Measurements from ENCODE around the gene ZNF346. TPM values are rescaled to one million over a fixed set of nuclear protein-coding genes. Genes with fewer than 3 reads are reported as not detected.
"Not testable (repeated sequence)": the region's sequence is repeated elsewhere in the genome, so short reads cannot be mapped to it uniquely, and the experiment has no call there.

Gene ZNF346
- total and polyA plus RNA-seq, 3 experiments from 2014 or later: 16.8 to 22.0 (median 19.5) TPM

DNA sequence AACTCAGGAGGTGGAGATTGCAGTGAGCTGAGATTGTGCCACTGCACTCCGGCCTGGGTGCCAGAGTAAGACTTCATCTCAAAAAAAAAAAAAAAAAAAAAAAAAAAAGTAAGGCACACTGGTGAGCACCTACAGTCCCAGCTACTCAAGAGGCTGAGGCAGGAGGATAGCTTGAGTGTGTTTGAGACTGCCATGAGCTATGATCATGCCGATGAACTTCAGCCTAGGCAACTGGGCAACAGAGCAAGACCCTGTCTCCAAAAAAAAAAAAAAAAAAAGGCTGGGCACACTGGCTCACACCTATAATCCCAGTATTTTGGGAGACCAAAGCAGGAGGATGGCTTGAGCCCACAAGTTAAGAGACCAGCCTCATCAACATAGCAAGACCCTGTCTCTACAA lies 36.2 kb upstream of the ZNF346 start:
- H3K4me3 ChIP-seq (ENCODE audit: low read length): no peak overlapping the region
- DNase-seq: no peak
- POLR2A ChIA-PET: interaction anchor here (0.6 kb wide), 1 partner anchor 46 kb away, joined by 5 read pairs; no protein-coding TSS in a partner anchor
- H3K36me3 ChIP-seq (ENCODE audit: insufficient read depth, low read length): peaks cover 5% of the 10 kb centered on the region
- no peak overlapping the region for H3K27ac ChIP-seq (ENCODE audit: low read depth, low read length)
- no peaks in the 10 kb centered on the region for H3K27me3 Mint-ChIP-seq
- H3K4me3 Mint-ChIP-seq: peak overlapping the region in 1 of 7 donors; percentile 34
- no peaks in the 10 kb centered on the region for H3K9me3 Mint-ChIP-seq
- H3K4me1 Mint-ChIP-seq: peaks cover 31 to 52% (median 41%) of the 10 kb centered on the region in 3 donors
- H3K4me1 ChIP-seq (ENCODE audit: insufficient read depth, low read length): peaks cover 17% of the 10 kb centered on the region
- H3K27ac Mint-ChIP-seq: peak overlapping the region in 4 of 8 donors; percentile 70 to 87 (median 80)
- CTCF ChIA-PET: interaction anchor here (1.2 to 1.6 kb wide), 4 partner anchors 11 to 85 kb away, joined by 3 to 7 read pairs (median 4); no protein-coding TSS in a partner anchor
- no peaks in the 10 kb centered on the region for H3K27me3 ChIP-seq (ENCODE audit: insufficient read depth, low read length, poor library complexity, severe bottlenecking)
- no peaks in the 10 kb centered on the region for H3K9me3 ChIP-seq (ENCODE audit: low read length)
- H3K36me3 Mint-ChIP-seq: peaks cover 0 to 18% (median 5%) of the 10 kb centered on the region in 3 donors

DNA sequence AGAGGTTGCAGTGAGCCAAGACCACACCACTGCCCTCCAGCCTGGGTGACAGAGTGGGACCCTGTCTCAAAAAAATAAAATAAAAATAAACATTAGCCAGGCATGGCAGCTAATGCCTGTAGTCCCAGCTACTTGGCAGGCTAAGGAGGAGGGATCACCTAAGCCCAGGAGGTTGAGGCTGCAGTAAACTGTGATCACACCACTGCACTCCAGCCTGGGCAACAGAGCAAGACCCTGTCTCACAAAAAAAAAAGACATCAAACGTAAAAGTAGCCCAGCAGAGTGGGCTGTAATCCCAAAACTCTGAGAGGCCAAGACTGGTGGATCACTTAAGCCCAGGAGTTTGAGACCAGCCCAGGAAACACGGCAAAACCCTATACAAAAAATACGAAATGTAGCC lies 34.9 kb upstream of the ZNF346 start:
- H3K4me3 Mint-ChIP-seq: no peak overlapping the region
- ChIA-PET CTCF (no interaction called here), POLR2A (no interaction called here)
- H3K27ac Mint-ChIP-seq: peak overlapping the region in 2 of 8 donors; percentile 3 to 64
- H3K4me1 ChIP-seq (ENCODE audit: insufficient read depth, low read length): peaks cover 17% of the 10 kb centered on the region
- no peak for DNase-seq
- no peak overlapping the region for H3K27ac ChIP-seq (ENCODE audit: low read depth, low read length)
- no peaks in the 10 kb centered on the region for H3K27me3 ChIP-seq (ENCODE audit: insufficient read depth, low read length, poor library complexity, severe bottlenecking)
- H3K36me3 ChIP-seq (ENCODE audit: insufficient read depth, low read length): no peaks in the 10 kb centered on the region
- peaks cover 0 to 7% (median 0%) of the 10 kb centered on the region in 3 donors for H3K36me3 Mint-ChIP-seq
- peaks cover 28 to 54% (median 37%) of the 10 kb centered on the region in 3 donors for H3K4me1 Mint-ChIP-seq
- H3K9me3 ChIP-seq (ENCODE audit: low read length): no peaks in the 10 kb centered on the region
- H3K9me3 Mint-ChIP-seq: no peaks in the 10 kb centered on the region
- no peaks in the 10 kb centered on the region for H3K27me3 Mint-ChIP-seq
- no peak overlapping the region for H3K4me3 ChIP-seq (ENCODE audit: low read length)

DNA sequence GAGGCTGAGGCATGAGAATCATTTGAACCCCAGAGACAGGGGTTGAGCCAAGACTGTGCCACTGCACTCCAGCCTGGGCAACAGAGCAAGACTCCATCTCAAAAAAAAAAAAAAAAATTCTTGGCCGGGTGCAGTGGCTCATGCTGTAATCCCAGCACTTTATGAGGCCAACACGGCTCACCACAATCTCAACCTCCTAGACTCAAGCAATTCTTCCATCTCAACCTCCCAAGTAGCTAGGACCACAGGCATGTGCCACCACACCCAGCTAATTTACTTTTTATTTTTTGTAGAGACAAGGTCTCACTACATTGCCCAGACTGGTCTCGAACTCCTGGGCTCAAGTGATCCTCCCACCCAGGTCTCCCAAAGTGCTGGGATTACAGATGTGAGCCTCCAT lies 29.4 kb upstream of the ZNF346 start:
- peaks cover 0 to 17% (median 7%) of the 10 kb centered on the region in 3 donors for H3K36me3 Mint-ChIP-seq
- CTCF ChIA-PET: interaction anchor here (1.1 to 1.2 kb wide), 2 partner anchors 15 to 30 kb away, joined by 3 to 4 read pairs; partner anchors contain the start of gene ZNF346

GRCh38 chr5:176994460-176995121 lies 27.9 kb upstream of the ZNF346 start:
- ChIA-PET CTCF (interaction anchor here (0.7 kb wide), 1 partner anchor 76 kb away, joined by 3 read pairs; no protein-coding TSS in a partner anchor), POLR2A (no interaction called here)
- no peaks in the 10 kb centered on the region for H3K27me3 ChIP-seq (ENCODE audit: insufficient read depth, low read length, poor library complexity, severe bottlenecking)
- peaks cover 3 to 16% (median 7%) of the 10 kb centered on the region in 3 donors for H3K36me3 Mint-ChIP-seq
- peaks cover 0 to 2% of the 10 kb centered on the region in 2 donors for H3K27me3 Mint-ChIP-seq
- no peak overlapping the region for H3K4me3 Mint-ChIP-seq
- H3K9me3 Mint-ChIP-seq: peaks cover 0 to 9% (median 3%) of the 10 kb centered on the region in 5 donors
- H3K4me3 ChIP-seq (ENCODE audit: low read length): no peak overlapping the region
- peak overlapping the region in 3 of 8 donors; percentile 18 to 65 (median 32) for H3K27ac Mint-ChIP-seq
- no peaks in the 10 kb centered on the region for H3K36me3 ChIP-seq (ENCODE audit: insufficient read depth, low read length)
- H3K27ac ChIP-seq (ENCODE audit: low read depth, low read length): peak overlapping the region; percentile 61
- H3K4me1 ChIP-seq (ENCODE audit: insufficient read depth, low read length): peaks cover 10% of the 10 kb centered on the region
- H3K4me1 Mint-ChIP-seq: peaks cover 39 to 60% (median 51%) of the 10 kb centered on the region in 3 donors
- no peak for DNase-seq
- H3K9me3 ChIP-seq (ENCODE audit: low read length): no peaks in the 10 kb centered on the region

More for the DNA sequence above, 29.4 kb upstream of the ZNF346 start:
- H3K9me3 Mint-ChIP-seq; POLR2A ChIA-PET; H3K36me3 ChIP-seq (ENCODE audit: insufficient read depth, low read length); H3K4me1 ChIP-seq (ENCODE audit: insufficient read depth, low read length); H3K4me3 ChIP-seq (ENCODE audit: low read length); H3K27me3 ChIP-seq (ENCODE audit: insufficient read depth, low read length, poor library complexity, severe bottlenecking); H3K27me3 Mint-ChIP-seq; H3K27ac ChIP-seq (ENCODE audit: low read depth, low read length); H3K9me3 ChIP-seq (ENCODE audit: low read length); DNase-seq: not testable (repeated sequence)
- Mint-ChIP-seq H3K4me3 (peak overlapping the region in 1 of 7 donors; percentile 11), H3K4me1 (peaks cover 41 to 69% (median 53%) of the 10 kb centered on the region in 3 donors), H3K27ac (peak overlapping the region in 2 of 8 donors; percentile 50 to 90)

- no peak overlapping the region for H3K4me3 ChIP-seq (ENCODE audit: low read length)
- H3K27me3 ChIP-seq (ENCODE audit: insufficient read depth, low read length, poor library complexity, severe bottlenecking): no peaks in the 10 kb centered on the region
- no peaks in the 10 kb centered on the region for H3K9me3 ChIP-seq (ENCODE audit: low read length)
- Mint-ChIP-seq H3K36me3 (peaks cover 4 to 16% (median 7%) of the 10 kb centered on the region in 3 donors), H3K9me3 (peaks cover 0 to 9% (median 3%) of the 10 kb centered on the region in 5 donors), H3K27ac (peak overlapping the region in 3 of 8 donors; percentile 15 to 65 (median 18)), H3K27me3 (peaks cover 0 to 2% of the 10 kb centered on the region in 2 donors), H3K4me3 (no peak overlapping the region), H3K4me1 (peaks cover 39 to 60% (median 53%) of the 10 kb centered on the region in 3 donors)
- POLR2A ChIA-PET: no interaction called here
- CTCF ChIA-PET: no interaction called here
- peak overlapping the region; percentile 61 for H3K27ac ChIP-seq (ENCODE audit: low read depth, low read length)
- H3K4me1 ChIP-seq (ENCODE audit: insufficient read depth, low read length): peaks cover 10% of the 10 kb centered on the region
- no peak for DNase-seq
- no peaks in the 10 kb centered on the region for H3K36me3 ChIP-seq (ENCODE audit: insufficient read depth, low read length)
Measured at GRCh38 chr5:176995122-176995490, 27.4 kb upstream of the ZNF346 start.

GRCh38 chr5:176995896-176996767 lies 26.4 kb upstream of the ZNF346 start:
- peaks cover 0 to 2% of the 10 kb centered on the region in 2 donors for H3K27me3 Mint-ChIP-seq
- CTCF ChIA-PET: interaction anchor here (0.7 to 1.2 kb wide), 2 partner anchors 9 to 10 kb away, joined by 3 to 4 read pairs; no protein-coding TSS in a partner anchor
- Histone ChIP-seq H3K4me3 (ENCODE audit: low read length) (no peak overlapping the region), H3K27ac (ENCODE audit: low read depth, low read length) (peak overlapping the region; percentile 22), H3K9me3 (ENCODE audit: low read length) (no peaks in the 10 kb centered on the region), H3K36me3 (ENCODE audit: insufficient read depth, low read length) (no peaks in the 10 kb centered on the region), H3K4me1 (ENCODE audit: insufficient read depth, low read length) (peaks cover 10% of the 10 kb centered on the region), H3K27me3 (ENCODE audit: insufficient read depth, low read length, poor library complexity, severe bottlenecking) (no peaks in the 10 kb centered on the region)
- peaks cover 7 to 22% (median 8%) of the 10 kb centered on the region in 3 donors for H3K36me3 Mint-ChIP-seq
- POLR2A ChIA-PET: no interaction called here
- peaks cover 0 to 9% (median 3%) of the 10 kb centered on the region in 5 donors for H3K9me3 Mint-ChIP-seq
- H3K4me1 Mint-ChIP-seq: peaks cover 43 to 65% (median 59%) of the 10 kb centered on the region in 3 donors
- no peak for DNase-seq
- peak overlapping the region; percentile 5 to 44 (median 20) for H3K27ac Mint-ChIP-seq
- H3K4me3 Mint-ChIP-seq: peak overlapping the region in 3 of 7 donors; percentile 15 to 32 (median 26)

- H3K27ac ChIP-seq (ENCODE audit: low read depth, low read length): peak overlapping the region; percentile 22
- Mint-ChIP-seq H3K4me3 (peak overlapping the region in 5 of 7 donors; percentile 1 to 32 (median 15)), H3K4me1 (peaks cover 46 to 66% (median 64%) of the 10 kb centered on the region in 3 donors), H3K9me3 (peaks cover 0 to 9% (median 3%) of the 10 kb centered on the region in 5 donors), H3K36me3 (peaks cover 7 to 24% (median 9%) of the 10 kb centered on the region in 3 donors), H3K27me3 (peaks cover 0 to 2% of the 10 kb centered on the region in 2 donors), H3K27ac (peak overlapping the region in 7 of 8 donors; percentile 5 to 36 (median 15))
- no peak for DNase-seq
- no peaks in the 10 kb centered on the region for H3K9me3 ChIP-seq (ENCODE audit: low read length)
- peaks cover 10% of the 10 kb centered on the region for H3K4me1 ChIP-seq (ENCODE audit: insufficient read depth, low read length)
- ChIA-PET CTCF (interaction anchor here (0.7 to 1.2 kb wide), 2 partner anchors 9 to 10 kb away, joined by 3 to 4 read pairs; no protein-coding TSS in a partner anchor), POLR2A (no interaction called here)
- no peaks in the 10 kb centered on the region for H3K36me3 ChIP-seq (ENCODE audit: insufficient read depth, low read length)
- no peak overlapping the region for H3K4me3 ChIP-seq (ENCODE audit: low read length)
- H3K27me3 ChIP-seq (ENCODE audit: insufficient read depth, low read length, poor library complexity, severe bottlenecking): no peaks in the 10 kb centered on the region
Measured at GRCh38 chr5:176996780-176997179, 25.7 kb upstream of the ZNF346 start.

Measured in CD8-positive, alpha-beta memory T cell (primary cell).